ENCODE results near the gene KCNIP4.

The KCNIP4 gene

DNA sequence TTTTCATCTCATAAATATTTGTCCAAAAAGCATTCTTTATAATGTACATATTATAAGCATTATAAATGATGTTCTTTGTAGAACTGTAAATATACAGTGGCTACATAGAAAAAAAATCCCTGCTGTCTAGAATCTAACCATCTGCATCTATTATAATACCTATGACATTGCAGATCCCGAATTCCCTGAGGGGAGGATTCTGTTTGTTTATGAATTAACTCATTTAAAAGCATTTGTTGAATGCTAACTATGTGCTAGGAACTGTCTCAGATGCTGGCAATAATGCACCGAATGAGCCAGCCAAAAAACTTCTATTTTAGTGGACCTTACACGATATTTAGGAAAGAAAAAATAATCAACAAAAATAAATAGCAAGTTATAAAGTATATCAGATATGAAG is 1058.7 kb downstream of the KCNIP4 start:
- DNase-seq (ENCODE audit: low read depth) = no peak
- TF ChIP-seq, protein P1, sequence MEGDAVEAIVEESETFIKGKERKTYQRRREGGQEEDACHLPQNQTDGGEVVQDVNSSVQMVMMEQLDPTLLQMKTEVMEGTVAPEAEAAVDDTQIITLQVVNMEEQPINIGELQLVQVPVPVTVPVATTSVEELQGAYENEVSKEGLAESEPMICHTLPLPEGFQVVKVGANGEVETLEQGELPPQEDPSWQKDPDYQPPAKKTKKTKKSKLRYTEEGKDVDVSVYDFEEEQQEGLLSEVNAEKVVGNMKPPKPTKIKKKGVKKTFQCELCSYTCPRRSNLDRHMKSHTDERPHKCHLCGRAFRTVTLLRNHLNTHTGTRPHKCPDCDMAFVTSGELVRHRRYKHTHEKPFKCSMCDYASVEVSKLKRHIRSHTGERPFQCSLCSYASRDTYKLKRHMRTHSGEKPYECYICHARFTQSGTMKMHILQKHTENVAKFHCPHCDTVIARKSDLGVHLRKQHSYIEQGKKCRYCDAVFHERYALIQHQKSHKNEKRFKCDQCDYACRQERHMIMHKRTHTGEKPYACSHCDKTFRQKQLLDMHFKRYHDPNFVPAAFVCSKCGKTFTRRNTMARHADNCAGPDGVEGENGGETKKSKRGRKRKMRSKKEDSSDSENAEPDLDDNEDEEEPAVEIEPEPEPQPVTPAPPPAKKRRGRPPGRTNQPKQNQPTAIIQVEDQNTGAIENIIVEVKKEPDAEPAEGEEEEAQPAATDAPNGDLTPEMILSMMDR (conservative IDR thresholded peaks at IDR 0.05; ENCODE audit: low read depth, low read length) = no peak
- H3K4me3 ChIP-seq (ENCODE audit: low read length) = no peak overlapping the region

DNA sequence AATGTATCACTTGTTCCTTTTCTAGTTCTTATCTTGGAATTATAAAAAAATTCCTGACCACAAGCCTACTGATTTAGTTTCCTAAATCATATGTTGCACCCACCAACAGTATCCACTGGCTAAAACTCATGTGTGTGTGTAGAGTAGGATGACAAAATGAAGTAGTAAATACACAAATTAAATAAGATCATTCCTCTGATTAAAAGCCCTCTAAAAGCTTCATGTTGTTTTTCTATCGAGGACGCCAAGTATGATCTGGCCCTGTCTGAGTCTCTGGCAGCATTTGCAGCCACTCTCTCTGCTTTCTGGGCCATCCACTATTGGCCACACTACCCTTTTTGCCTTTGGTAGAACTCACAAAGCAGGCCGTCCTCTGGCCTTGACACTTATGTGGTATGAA is 1064.9 kb downstream of the KCNIP4 start:
- no peak overlapping the region for H3K4me3 ChIP-seq (ENCODE audit: low read length)
- TF ChIP-seq, protein P1 (conservative IDR thresholded peaks at IDR 0.05; ENCODE audit: low read depth, low read length) = no peak
- no peak for DNase-seq (ENCODE audit: low read depth)

DNA sequence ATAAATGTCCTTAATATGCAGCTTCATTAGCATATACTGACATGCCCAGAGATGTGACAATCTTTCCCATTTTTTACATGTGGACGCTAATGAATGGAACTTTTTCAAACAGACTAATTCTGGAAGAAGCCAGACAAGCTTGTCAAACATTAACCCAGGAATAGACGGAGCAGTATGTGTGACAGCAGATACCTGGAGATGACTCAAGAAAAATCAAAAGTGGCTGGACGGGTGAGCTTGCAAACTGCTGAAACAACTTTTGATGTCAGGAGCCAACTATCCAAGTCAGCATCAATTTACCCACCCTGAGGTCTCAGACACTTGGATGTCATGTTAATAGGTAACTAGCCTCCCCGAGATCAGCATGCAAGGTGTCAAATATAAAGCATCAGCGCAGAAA is 1065.3 kb downstream of the KCNIP4 start:
- no peak for DNase-seq (ENCODE audit: low read depth)
- TF ChIP-seq, protein P1 (conservative IDR thresholded peaks at IDR 0.05; ENCODE audit: low read depth, low read length) = no peak
- no peak overlapping the region for H3K4me3 ChIP-seq (ENCODE audit: low read length)

DNA sequence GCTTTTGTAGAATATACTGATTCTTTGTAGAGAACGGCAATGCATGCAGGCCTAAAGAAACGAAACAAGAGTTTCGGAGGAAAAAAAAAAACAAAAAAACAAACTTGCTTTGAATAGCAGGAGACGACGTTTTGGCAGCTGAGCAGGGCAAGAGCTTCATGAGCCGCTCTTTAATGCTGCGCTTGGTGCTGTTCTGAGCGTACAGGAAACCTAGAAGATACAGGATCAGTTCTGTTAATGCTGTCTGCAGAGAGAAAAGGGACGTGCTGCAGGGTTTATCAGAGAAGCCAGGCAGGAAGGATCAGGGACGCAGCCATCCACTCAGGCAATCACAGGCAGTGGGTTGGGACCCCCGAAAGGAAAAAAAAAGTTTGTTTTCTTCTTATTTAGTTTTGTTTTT is 1066.1 kb downstream of the KCNIP4 start:
- TF ChIP-seq, protein P1 (conservative IDR thresholded peaks at IDR 0.05; ENCODE audit: low read depth, low read length) = no peak
- DNase-seq (ENCODE audit: low read depth) = no peak
- H3K4me3 ChIP-seq (ENCODE audit: low read length) = no peak overlapping the region

DNA sequence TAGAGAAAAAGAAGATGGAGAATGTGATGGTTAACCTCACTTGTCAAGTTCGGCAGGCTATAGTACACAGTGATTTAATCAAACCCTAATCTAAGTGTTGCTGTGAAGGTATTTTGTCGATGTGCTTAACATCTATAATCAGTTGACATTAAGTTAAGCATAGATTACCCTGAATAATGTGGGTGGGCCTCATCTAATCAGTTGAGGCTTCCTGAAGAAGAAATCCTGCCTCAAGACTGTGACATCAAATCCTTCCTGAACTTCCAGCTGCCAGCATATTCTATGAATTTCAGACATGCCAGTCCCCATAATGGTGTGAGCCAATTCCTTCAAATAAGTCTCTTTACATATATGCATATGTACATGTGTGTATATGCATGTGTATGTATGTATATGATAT is 1066.9 kb downstream of the KCNIP4 start:
- no peak for DNase-seq (ENCODE audit: low read depth)
- no peak overlapping the region for H3K4me3 ChIP-seq (ENCODE audit: low read length)
- TF ChIP-seq, protein P1 (conservative IDR thresholded peaks at IDR 0.05; ENCODE audit: low read depth, low read length) = no peak

DNA sequence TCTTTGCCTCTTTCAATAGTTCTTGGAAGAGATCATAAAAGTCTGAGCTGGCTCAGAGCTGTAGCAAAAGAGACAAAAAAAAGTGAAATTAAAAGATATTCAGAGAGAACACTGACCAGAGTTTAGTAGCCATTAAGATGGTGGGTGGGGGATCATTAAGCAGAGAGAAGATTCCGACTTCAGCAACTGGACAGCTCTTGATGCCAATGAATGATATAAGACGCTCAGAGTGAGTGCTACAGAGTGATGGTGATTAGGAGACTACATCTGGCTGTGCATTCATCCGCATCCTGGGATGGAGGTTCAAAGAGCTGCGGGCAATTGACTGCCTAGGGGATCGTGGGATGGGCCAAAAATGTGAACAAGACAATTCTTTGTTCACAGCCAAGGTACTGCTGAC is 1069.8 kb downstream of the KCNIP4 start:
- no peak for DNase-seq (ENCODE audit: low read depth)
- TF ChIP-seq, protein P1 (conservative IDR thresholded peaks at IDR 0.05; ENCODE audit: low read depth, low read length) = no peak

DNA sequence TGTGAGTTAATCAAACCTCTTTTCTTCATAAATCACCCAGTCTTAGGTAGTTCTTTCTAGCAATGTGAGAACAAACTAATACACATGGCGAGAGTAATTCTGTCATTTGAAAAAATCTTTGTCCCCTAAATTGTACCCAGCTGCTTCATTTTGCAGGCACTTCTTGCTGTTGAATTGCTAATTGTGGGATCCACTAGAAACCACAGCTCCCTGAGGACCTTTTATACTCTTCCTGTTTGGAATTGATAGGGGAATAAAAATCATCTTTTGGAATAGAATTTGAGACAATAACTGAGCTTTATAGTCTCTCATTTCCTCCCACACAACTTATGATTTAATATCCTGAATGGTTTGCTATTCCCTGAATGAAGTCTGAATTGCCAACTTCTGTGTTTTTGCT is 1078.1 kb downstream of the KCNIP4 start:
- TF ChIP-seq, protein P1 (conservative IDR thresholded peaks at IDR 0.05; ENCODE audit: low read depth, low read length) = no peak
- DNase-seq (ENCODE audit: low read depth) = no peak
- H3K4me3 ChIP-seq (ENCODE audit: low read length) = no peak overlapping the region

More for the DNA sequence above, 1069.8 kb downstream of the KCNIP4 start:
- no peak overlapping the region for H3K4me3 ChIP-seq (ENCODE audit: low read length)

Measured in retinal pigment epithelial cell (primary cell).